ENCODE measurements around the gene MVK. TPM values are rescaled to one million over a fixed set of nuclear protein-coding genes. Genes with fewer than 3 reads are reported as not detected.

The MVK gene
- polyA plus RNA-seq, 1 donor (not counting 4 experiments of a cell fraction or from before 2014, with no cell fraction given), result 26.7 TPM

DNA sequence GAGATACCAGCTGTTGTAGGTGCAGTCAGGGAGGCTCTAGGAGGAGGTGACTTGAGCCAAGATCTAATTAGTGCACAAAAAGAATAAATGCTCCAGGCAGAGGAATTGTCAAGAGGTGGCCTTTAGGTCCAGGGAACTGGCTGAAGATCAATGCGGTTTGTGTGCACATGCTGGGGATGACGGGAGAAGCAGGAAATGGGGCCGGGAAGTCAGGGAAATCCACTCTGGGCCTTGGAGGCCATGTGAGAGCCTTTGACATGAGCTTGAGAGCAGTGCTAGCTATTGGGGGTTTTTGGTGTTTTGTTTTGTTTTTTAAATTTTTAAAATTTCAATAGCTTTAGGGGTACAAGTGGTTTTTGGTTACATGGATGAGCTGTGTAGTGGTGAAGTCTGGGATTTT is 67.4 kb downstream of the MVK start:
- dilution Hi-C loops (cut with MboI; ENCODE audit: extremely low pct_ligation_motif_present, low sequenced_read_pairs), result loop anchor here (25.0 kb wide), 1 partner anchor 146 kb away; no protein-coding TSS in a partner anchor
- Histone ChIP-seq H3K36me3 (ENCODE audit: control insufficient read depth in 2 of 2, extremely low read depth in 1 of 2, insufficient read depth in 2 of 2, low read length in 2 of 2) (no peaks in the 10 kb centered on the region), H4K20me1 (ENCODE audit: control insufficient read depth, extremely low read depth, insufficient read depth, low read length) (no peaks in the 10 kb centered on the region), H3K4me2 (ENCODE audit: control insufficient read depth, extremely low read depth, insufficient read depth, low read depth, low read length) (no peak overlapping the region), H3K27me3 (ENCODE audit: control insufficient read depth, extremely low read depth, insufficient read depth, low read length) (peaks cover 6% of the 10 kb centered on the region), H2AFZ (ENCODE audit: control insufficient read depth, low read length) (no peak overlapping the region), H3K79me2 (ENCODE audit: control insufficient read depth, insufficient read depth, low read length) (no peaks in the 10 kb centered on the region), H3K4me1 (ENCODE audit: control insufficient read depth, extremely low read depth, insufficient read depth, low read length) (no peaks in the 10 kb centered on the region), H3K4me3 (ENCODE audit: control insufficient read depth in 2 of 3, extremely low read depth in 1 of 3, insufficient read depth in 2 of 3, low read depth in 1 of 3, low read length in 3 of 3) (no peak overlapping the region), H3K9me3 (ENCODE audit: control insufficient read depth, low read depth, low read length) (no peaks in the 10 kb centered on the region), H3K27ac (ENCODE audit: control insufficient read depth, insufficient read depth, low read length) (no peak overlapping the region), H3K9ac (ENCODE audit: control insufficient read depth, extremely low read depth, insufficient read depth, low read length) (no peak overlapping the region), H3K9me1 (ENCODE audit: control insufficient read depth, extremely low read depth, insufficient read depth, low read length) (no peaks in the 10 kb centered on the region)
- TF ChIP-seq, protein P1, sequence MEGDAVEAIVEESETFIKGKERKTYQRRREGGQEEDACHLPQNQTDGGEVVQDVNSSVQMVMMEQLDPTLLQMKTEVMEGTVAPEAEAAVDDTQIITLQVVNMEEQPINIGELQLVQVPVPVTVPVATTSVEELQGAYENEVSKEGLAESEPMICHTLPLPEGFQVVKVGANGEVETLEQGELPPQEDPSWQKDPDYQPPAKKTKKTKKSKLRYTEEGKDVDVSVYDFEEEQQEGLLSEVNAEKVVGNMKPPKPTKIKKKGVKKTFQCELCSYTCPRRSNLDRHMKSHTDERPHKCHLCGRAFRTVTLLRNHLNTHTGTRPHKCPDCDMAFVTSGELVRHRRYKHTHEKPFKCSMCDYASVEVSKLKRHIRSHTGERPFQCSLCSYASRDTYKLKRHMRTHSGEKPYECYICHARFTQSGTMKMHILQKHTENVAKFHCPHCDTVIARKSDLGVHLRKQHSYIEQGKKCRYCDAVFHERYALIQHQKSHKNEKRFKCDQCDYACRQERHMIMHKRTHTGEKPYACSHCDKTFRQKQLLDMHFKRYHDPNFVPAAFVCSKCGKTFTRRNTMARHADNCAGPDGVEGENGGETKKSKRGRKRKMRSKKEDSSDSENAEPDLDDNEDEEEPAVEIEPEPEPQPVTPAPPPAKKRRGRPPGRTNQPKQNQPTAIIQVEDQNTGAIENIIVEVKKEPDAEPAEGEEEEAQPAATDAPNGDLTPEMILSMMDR (optimal IDR thresholded peaks at IDR 0.05 in 1 of 3, IDR thresholded peaks at IDR 0.05 in 1 of 3, conservative IDR thresholded peaks at IDR 0.05 in 1 of 3; ENCODE audit: extremely low read depth in 1 of 3, insufficient read depth in 2 of 3, low read length in 3 of 3), result no peak
- no peak for TF ChIP-seq EZH2 (IDR thresholded peaks at IDR 0.05; ENCODE audit: low read length)
- FAIRE-seq, result no peak
- DNase-seq (ENCODE audit: low read depth, low spot score), result no peak

- Histone ChIP-seq H3K9me3 (ENCODE audit: control insufficient read depth, low read depth, low read length) (no peaks in the 10 kb centered on the region), H3K36me3 (ENCODE audit: control insufficient read depth in 2 of 2, extremely low read depth in 1 of 2, insufficient read depth in 2 of 2, low read length in 2 of 2) (no peaks in the 10 kb centered on the region), H3K27ac (ENCODE audit: control insufficient read depth, insufficient read depth, low read length) (no peak overlapping the region), H3K79me2 (ENCODE audit: control insufficient read depth, insufficient read depth, low read length) (no peaks in the 10 kb centered on the region), H3K27me3 (ENCODE audit: control insufficient read depth, extremely low read depth, insufficient read depth, low read length) (peaks cover 9% of the 10 kb centered on the region), H3K4me2 (ENCODE audit: control insufficient read depth, extremely low read depth, insufficient read depth, low read depth, low read length) (no peak overlapping the region), H3K9ac (ENCODE audit: control insufficient read depth, extremely low read depth, insufficient read depth, low read length) (no peak overlapping the region), H3K4me3 (ENCODE audit: control insufficient read depth in 2 of 3, extremely low read depth in 1 of 3, insufficient read depth in 2 of 3, low read depth in 1 of 3, low read length in 3 of 3) (no peak overlapping the region), H4K20me1 (ENCODE audit: control insufficient read depth, extremely low read depth, insufficient read depth, low read length) (no peaks in the 10 kb centered on the region), H3K4me1 (ENCODE audit: control insufficient read depth, extremely low read depth, insufficient read depth, low read length) (no peaks in the 10 kb centered on the region), H2AFZ (ENCODE audit: control insufficient read depth, low read length) (no peak overlapping the region), H3K9me1 (ENCODE audit: control insufficient read depth, extremely low read depth, insufficient read depth, low read length) (no peaks in the 10 kb centered on the region)
- no peak for TF ChIP-seq EZH2 (IDR thresholded peaks at IDR 0.05; ENCODE audit: low read length)
- TF ChIP-seq, protein P1 (optimal IDR thresholded peaks at IDR 0.05 in 1 of 3, IDR thresholded peaks at IDR 0.05 in 1 of 3, conservative IDR thresholded peaks at IDR 0.05 in 1 of 3; ENCODE audit: extremely low read depth in 1 of 3, insufficient read depth in 2 of 3, low read length in 3 of 3), result no peak
- dilution Hi-C loops (cut with MboI; ENCODE audit: extremely low pct_ligation_motif_present, low sequenced_read_pairs), result loop anchor here (25.0 kb wide), 1 partner anchor 146 kb away; no protein-coding TSS in a partner anchor
- DNase-seq (ENCODE audit: low read depth, low spot score), result no peak
- FAIRE-seq, result no peak
Measured at GRCh38 chr12:109641422-109641821, 67.8 kb downstream of the MVK start.
